HG03196 (cell line): ENCODE data around the gene YWHAB.

Source experiments
- ATAC-seq: cut with Tn5 transposase; IDR thresholded peaks from one replicate; pipeline ENCODE4 v1.9.1; 2021; ENCODE audit not compliant: unreplicated experiment

The YWHAB gene

GRCh38 chr20:44911264-44911921, 25.9 kb downstream of the YWHAB start:
- ATAC-seq = no peak

DNA sequence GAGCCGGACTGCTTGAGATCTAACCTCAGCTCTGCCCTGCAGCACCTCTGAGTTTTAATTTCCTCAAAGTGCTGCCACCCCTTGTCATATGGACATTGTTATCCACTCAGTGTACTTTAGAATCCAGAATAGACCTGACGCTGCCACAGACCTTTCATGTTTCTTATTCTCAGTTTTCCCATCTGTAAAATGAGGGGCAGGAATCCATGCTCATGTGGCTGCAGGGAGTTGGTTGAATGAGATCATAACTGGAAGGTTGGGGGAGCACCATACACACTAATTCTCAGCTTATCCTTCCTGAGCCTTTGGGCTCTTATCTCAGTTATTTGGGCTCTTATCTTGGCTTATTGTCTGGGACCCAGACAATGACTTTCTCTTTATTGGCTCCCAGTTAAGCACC, 26.7 kb downstream of the YWHAB start:
- no peak for ATAC-seq

GRCh38 chr20:44914924-44915323, 29.4 kb downstream of the YWHAB start:
- ATAC-seq = no peak

GRCh38 chr20:44916586-44916985, 31.1 kb downstream of the YWHAB start:
- ATAC-seq = no peak

DNA sequence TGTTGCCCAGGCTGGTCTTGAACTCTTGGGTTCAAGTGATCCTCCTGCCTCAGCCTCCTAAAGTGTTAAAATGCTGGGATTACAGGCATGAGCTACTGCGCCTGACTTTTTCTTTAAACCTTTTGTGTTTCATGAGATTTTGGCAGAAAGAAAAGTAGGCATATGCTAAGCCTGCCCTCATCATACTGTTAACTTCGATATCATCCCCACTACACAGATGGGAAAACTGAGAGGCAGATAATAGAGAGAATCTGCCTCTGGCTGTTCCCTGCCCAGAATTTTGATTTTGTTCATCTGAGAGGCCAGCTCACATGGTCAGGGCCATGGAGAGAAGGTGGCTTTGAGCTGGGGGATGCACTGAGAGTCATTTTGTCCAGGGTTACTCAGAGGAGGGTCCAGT, 31.9 kb downstream of the YWHAB start:
- no peak for ATAC-seq

- no peak for ATAC-seq
Measured at GRCh38 chr20:44918342-44918741, 32.8 kb downstream of the YWHAB start.

DNA sequence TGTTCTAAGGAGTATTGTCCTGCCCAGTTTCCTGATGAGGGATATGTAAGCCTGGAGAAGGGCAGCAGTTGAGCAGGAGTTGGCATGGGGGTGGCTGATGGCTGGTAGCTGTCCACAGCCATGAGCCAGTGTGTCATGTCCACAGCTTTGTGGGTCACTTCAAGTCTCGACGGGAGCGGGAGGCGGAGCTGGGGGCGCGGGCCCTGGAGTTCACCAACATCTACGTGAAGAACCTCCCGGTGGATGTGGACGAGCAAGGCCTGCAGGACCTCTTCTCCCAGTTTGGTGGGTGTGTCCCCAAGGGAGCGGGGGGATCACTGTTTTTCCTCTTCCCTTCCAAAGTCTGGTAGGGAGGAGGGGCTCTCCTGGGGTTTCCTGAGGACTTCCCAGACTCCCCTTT, 33.3 kb downstream of the YWHAB start:
- no peak for ATAC-seq

DNA sequence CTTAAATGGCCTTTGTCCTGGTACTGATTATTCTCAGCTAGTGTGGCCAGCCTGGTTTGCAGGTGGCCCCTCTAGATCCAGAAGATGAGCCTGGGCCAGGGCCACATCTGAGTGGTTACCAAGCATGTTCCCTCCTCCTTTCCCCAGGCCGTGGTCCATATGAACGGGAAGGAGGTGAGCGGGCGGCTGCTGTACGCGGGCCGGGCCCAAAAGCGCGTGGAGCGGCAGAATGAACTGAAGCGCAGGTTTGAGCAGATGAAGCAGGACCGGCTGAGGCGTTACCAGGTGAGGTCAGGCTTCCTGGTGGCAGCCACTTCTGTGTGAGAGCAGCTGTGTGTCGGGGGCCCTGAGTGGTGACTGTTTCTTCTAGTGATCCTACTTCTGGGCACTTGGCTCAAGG, 35.9 kb downstream of the YWHAB start:
- ATAC-seq = no peak

DNA sequence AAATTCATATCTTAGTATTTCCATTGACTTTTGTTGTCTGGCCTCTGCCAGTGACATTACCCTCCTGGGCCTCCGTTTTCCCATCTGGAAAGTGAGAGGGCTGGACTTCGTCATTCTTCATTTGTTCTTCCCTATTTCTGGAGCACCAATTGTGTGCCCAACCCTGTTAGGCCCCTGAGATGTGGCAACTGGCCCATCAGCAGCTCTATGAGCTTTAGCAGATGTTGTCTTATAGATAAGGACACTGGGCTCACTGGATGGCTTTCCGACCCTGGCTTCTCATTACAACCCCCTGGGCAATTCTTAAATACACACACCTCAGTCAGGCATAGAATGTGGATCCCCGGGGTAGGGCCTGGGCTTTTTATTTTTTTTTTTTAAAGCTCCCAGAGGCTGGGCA, 39.0 kb downstream of the YWHAB start:
- ATAC-seq = no peak

GRCh38 chr20:44928595-44928994, 43.1 kb downstream of the YWHAB start:
- no peak for ATAC-seq

GRCh38 chr20:44930517-44931168, 45.1 kb downstream of the YWHAB start:
- no peak for ATAC-seq

GRCh38 chr20:44931911-44932310, 46.4 kb downstream of the YWHAB start:
- ATAC-seq = no peak

GRCh38 chr20:44932916-44933315, 47.4 kb downstream of the YWHAB start:
- no peak for ATAC-seq

GRCh38 chr20:44936510-44936909, 51.0 kb downstream of the YWHAB start:
- no peak for ATAC-seq

DNA sequence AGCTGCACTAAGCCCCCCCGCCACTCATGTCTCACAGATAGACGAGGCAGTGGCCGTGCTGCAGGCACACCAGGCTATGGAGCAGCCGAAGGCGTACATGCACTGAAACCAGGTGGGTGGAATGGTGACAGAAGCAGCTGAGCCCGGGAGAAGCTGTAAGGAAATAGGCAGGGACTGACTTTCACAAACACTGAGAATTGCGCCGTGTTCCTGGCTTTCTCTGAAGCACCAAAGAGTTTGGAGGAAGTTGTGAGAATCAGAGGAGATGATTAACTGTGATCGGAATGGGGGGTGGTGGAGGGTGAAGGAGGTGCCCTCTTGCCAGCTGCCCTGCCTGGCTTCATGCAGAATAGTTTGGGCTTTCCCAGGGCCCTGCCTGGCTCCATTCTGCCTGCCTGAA, 53.1 kb downstream of the YWHAB start:
- no peak for ATAC-seq

DNA sequence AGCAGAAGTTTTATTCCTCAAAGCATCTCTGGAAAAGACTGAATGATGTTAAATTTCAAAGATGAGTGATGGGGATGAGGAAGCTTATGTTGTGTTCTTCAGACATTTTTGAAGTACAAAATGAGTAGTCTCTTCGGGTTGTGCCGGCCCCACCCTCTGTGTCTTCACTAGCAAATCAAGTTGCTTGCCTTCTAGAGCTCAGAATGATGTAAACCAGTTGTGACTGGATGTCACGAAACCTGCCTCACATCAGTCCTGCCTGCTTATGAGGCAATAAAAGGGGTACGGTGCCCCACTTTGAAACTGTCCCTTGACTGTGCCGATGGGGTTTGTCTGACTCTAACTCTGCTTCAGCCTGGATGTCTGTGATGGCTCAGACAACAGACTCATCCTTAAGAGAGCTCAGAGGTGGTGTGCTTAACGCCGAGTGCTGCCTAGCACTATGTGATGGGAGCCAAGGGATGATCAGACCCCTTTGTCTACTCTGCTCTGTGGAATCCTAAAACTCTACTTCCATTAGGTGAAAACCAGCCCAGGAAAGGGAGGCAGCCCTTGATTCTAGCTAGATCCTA, 55.7 kb downstream of the YWHAB start:
- no peak for ATAC-seq

GRCh38 chr20:44942264-44942973, 56.9 kb downstream of the YWHAB start:
- ATAC-seq = no peak

GRCh38 chr20:44943828-44944227, 58.3 kb downstream of the YWHAB start:
- no peak for ATAC-seq

- ATAC-seq = no peak
Measured at GRCh38 chr20:44945261-44945660, 59.8 kb downstream of the YWHAB start.

DNA sequence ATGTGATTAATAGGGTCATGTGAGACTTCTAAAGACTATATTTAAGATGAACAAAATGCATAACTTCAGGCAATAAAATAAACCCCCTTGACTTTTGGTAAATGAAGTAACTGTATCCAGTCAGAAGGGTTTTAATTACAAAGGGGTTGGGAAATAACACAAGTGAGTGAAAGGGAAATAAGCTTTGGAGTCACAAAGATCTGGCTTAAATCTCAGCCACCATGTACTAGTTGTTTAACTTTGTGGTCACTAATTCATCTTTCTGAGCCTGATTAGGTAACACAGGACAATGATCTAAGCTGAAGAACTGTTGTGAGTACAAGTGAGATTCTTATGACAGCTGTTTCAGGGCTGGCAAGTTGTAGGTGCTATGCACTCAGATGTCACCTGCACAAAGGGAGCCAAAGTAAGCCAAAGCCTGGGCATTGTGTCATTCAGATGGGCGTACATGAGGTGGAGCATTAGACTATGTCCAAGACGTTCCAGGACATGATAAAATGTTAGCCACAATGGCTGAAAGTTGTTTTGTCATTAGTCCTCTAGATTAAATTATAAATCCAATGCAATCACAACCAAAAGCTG, 60.9 kb downstream of the YWHAB start:
- ATAC-seq = no peak

DNA sequence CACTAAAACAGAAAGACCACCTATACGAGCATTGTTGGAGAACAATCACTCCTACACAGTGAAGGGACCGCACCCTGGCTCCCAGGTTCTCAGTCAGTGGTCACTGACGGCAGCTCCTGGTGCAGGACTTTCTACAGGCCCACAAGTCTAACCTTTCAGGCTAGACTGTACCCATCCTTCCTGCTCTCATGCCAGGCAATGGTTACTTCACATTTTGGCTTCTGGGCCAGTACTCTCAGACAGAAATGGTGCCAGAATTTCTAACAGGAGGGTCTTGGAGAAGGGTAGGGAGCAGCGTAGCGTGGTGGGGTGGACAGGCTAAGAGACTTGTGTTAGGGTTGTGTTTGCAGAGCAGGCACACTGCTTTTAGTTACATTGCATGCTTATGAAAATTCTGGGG, 62.6 kb downstream of the YWHAB start:
- no peak for ATAC-seq

DNA sequence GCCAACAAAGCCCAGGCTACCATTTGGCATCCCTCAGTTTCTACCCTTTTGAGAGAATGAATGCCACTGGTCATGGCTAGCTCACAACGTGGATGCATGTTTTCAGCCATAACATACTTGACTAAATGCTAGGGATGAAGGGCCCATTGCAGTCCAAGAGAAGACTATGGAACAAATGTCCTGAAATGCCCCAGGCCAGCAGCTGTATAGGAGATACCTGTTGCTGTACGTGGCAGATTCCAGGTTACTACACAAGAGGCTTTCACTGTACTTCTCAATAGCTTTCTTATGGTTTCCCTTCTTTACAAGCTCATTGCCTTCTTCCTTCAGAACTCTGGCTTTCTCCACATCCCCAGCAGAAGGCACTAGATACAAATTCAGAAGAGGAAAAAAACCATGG, 63.0 kb downstream of the YWHAB start:
- ATAC-seq = no peak
